WTC11 (cell line): ENCODE results near the gene ASB2. TPM values are rescaled to one million over a fixed set of nuclear protein-coding genes. Genes with fewer than 3 reads are reported as not detected.

Source experiments
- ATAC-seq: fragments of 200-7000 bp; cut with Tn5 transposase; 2 replicates; pipeline ENCODE4 v1.10.0; 2021; ENCODE audit warnings: mild to moderate bottlenecking, moderate library complexity
- CTCF ChIA-PET: fragments of 300-600 bp; sonication (Branson Sonifier 250); formaldehyde crosslinking; loops from one replicate; lab custom pipeline; 2021; ENCODE audit warnings: antibody characterized with exemption; lab: Charles Lee
- POLR2A ChIA-PET: fragments of 350-600 bp; sonication (Branson Sonifier 250); formaldehyde crosslinking; loops from one replicate; lab custom pipeline; 2021; ENCODE audit warnings: antibody characterized with exemption; lab: Charles Lee
- DNase-seq: peaks from one replicate; pipeline ENCODE4 v3.0.0; 2021; ENCODE audit warnings: low spot score
- H3K27ac Mint-ChIP-seq: 2 replicates; pipeline ENCODE4 v1.8.0; 2021; ENCODE audit warnings: mixed read lengths
- H3K27me3 Mint-ChIP-seq: 2 replicates; pipeline ENCODE4 v1.8.0; 2021; ENCODE audit warnings: low read depth, mild to moderate bottlenecking, moderate library complexity, mixed read lengths
- H3K36me3 Mint-ChIP-seq: 2 replicates; pipeline ENCODE4 v1.8.0; 2021; ENCODE audit warnings: mixed read lengths
- H3K4me1 Mint-ChIP-seq: 2 replicates; pipeline ENCODE4 v1.8.0; 2022; ENCODE audit warnings: mixed read lengths
- H3K4me3 Mint-ChIP-seq: 2 replicates; pipeline ENCODE4 v1.8.0; 2021; ENCODE audit warnings: mild to moderate bottlenecking, moderate library complexity, mixed read lengths
- H3K9me3 Mint-ChIP-seq: 2 replicates; pipeline ENCODE4 v1.8.0; 2021; ENCODE audit warnings: mixed read lengths
- ELF4 ChIP-seq: sonication (generic); formaldehyde crosslinking; IDR thresholded peaks from 2 replicates; pipeline ENCODE4 v1.8.1; 2022; ENCODE audit warnings: low read depth, mild to moderate bottlenecking, moderate library complexity, missing genetic modification reagents
- HMGA2 ChIP-seq: fragments of 250-450 bp; sonication (Bioruptor Pico); IDR thresholded peaks from 2 replicates; pipeline ENCODE4 v1.4.0; 2021; ENCODE audit warnings: mild to moderate bottlenecking, moderate library complexity
- JUN ChIP-seq: sonication (generic); formaldehyde crosslinking; IDR thresholded peaks from 2 replicates; pipeline ENCODE4 v1.8.0; 2023; ENCODE audit warnings: mild to moderate bottlenecking, missing genetic modification reagents
- MXD4 ChIP-seq: fragments of 250-450 bp; sonication (Bioruptor Pico); IDR thresholded peaks from 2 replicates; pipeline ENCODE4 v1.8.0; 2021; ENCODE audit warnings: mild to moderate bottlenecking, moderate library complexity, borderline replicate concordance
- NFATC4 ChIP-seq: fragments of 250-450 bp; sonication (Bioruptor Pico); IDR thresholded peaks from 2 replicates; pipeline ENCODE4 v1.9.0; 2021; ENCODE audit warnings: mild to moderate bottlenecking
- NR2C2 ChIP-seq: sonication (generic); formaldehyde crosslinking; IDR thresholded peaks from 2 replicates; pipeline ENCODE4 v1.8.0; 2022; ENCODE audit warnings: mild to moderate bottlenecking, missing genetic modification reagents
- NR3C1 ChIP-seq: sonication (generic); formaldehyde crosslinking; conservative IDR thresholded peaks from 2 replicates; pipeline ENCODE4 v1.8.1; 2023; ENCODE audit warnings: low read depth, mild to moderate bottlenecking, missing genetic modification reagents
- SMAD4 ChIP-seq: sonication (generic); formaldehyde crosslinking; IDR thresholded peaks from 2 replicates; pipeline ENCODE4 v1.8.0; 2022; ENCODE audit warnings: mild to moderate bottlenecking, missing genetic modification reagents
- SOX15 ChIP-seq: fragments of 250-450 bp; sonication (Bioruptor Pico); IDR thresholded peaks from 2 replicates; pipeline ENCODE4 v1.9.0; 2021; ENCODE audit warnings: mild to moderate bottlenecking
- ZNF232 ChIP-seq: sonication (generic); formaldehyde crosslinking; IDR thresholded peaks from 2 replicates; pipeline ENCODE4 v1.8.0; 2022; ENCODE audit warnings: mild to moderate bottlenecking, missing genetic modification reagents
- ZNF396 ChIP-seq: fragments of 250-450 bp; sonication (Bioruptor Pico); IDR thresholded peaks from 2 replicates; pipeline ENCODE4 v1.8.0; 2021; ENCODE audit warnings: mild to moderate bottlenecking, moderate library complexity, borderline replicate concordance
- total RNA-seq: library from RNA; stranded (reverse); gene quantifications from 3 replicates; pipeline ENCODE4 v1.2.3, GENCODE V29; 2021
- TF ChIP-seq, protein P1 (sequence below): sonication (generic); formaldehyde crosslinking; IDR thresholded peaks from 2 replicates; pipeline ENCODE4 v1.8.0; 2023; ENCODE audit warnings: mild to moderate bottlenecking, missing genetic modification reagents
- TF ChIP-seq, protein P2 (sequence below): sonication (generic); formaldehyde crosslinking; IDR thresholded peaks from 2 replicates; pipeline ENCODE4 v1.8.1; 2022; ENCODE audit warnings: mild to moderate bottlenecking, missing genetic modification reagents, moderate library complexity, borderline replicate concordance
- TF ChIP-seq, protein P3 (sequence below): sonication (generic); formaldehyde crosslinking; conservative IDR thresholded peaks from 2 replicates; pipeline ENCODE4 v1.8.1; 2022; ENCODE audit warnings: mild to moderate bottlenecking, missing genetic modification reagents
- TF ChIP-seq, protein P4 (sequence below): sonication (generic); formaldehyde crosslinking; IDR thresholded peaks from 2 replicates; pipeline ENCODE4 v1.8.0; 2022; ENCODE audit warnings: mild to moderate bottlenecking, missing genetic modification reagents
- TF ChIP-seq, protein P5 (sequence below): sonication (generic); formaldehyde crosslinking; IDR thresholded peaks from 2 replicates; pipeline ENCODE4 v1.8.1; 2023; ENCODE audit warnings: mild to moderate bottlenecking, missing genetic modification reagents

The ASB2 gene
- total RNA-seq, 1 experiment from 2014 or later, result 0.37 TPM

DNA sequence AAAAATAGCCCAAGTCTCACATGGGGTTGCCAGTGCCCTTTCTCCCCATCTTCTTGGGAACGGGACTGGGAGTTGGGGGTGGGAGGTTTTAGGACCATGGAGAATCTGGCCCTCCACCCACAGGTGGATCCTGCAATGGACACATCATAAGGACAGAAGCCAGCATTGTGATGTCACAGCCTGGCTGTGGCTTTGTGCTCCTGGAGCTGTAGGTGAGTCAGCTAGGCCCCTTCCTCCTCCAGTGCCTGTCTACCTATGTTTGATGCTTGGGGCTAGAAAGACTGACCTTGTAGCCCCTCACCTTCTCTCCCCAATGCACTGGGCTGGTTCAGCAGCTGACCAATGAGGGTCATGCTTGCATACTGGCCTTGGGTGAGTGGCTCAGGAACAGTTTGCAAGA is 20.7 kb upstream of the ASB2 start, which contains the start of gene CCDC197 (continued):
- TF ChIP-seq, protein P1, sequence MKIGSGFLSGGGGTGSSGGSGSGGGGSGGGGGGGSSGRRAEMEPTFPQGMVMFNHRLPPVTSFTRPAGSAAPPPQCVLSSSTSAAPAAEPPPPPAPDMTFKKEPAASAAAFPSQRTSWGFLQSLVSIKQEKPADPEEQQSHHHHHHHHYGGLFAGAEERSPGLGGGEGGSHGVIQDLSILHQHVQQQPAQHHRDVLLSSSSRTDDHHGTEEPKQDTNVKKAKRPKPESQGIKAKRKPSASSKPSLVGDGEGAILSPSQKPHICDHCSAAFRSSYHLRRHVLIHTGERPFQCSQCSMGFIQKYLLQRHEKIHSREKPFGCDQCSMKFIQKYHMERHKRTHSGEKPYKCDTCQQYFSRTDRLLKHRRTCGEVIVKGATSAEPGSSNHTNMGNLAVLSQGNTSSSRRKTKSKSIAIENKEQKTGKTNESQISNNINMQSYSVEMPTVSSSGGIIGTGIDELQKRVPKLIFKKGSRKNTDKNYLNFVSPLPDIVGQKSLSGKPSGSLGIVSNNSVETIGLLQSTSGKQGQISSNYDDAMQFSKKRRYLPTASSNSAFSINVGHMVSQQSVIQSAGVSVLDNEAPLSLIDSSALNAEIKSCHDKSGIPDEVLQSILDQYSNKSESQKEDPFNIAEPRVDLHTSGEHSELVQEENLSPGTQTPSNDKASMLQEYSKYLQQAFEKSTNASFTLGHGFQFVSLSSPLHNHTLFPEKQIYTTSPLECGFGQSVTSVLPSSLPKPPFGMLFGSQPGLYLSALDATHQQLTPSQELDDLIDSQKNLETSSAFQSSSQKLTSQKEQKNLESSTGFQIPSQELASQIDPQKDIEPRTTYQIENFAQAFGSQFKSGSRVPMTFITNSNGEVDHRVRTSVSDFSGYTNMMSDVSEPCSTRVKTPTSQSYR (CRISPR knock-in tag), result no peak
- TF ChIP-seq, protein P2, sequence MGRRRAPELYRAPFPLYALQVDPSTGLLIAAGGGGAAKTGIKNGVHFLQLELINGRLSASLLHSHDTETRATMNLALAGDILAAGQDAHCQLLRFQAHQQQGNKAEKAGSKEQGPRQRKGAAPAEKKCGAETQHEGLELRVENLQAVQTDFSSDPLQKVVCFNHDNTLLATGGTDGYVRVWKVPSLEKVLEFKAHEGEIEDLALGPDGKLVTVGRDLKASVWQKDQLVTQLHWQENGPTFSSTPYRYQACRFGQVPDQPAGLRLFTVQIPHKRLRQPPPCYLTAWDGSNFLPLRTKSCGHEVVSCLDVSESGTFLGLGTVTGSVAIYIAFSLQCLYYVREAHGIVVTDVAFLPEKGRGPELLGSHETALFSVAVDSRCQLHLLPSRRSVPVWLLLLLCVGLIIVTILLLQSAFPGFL (CRISPR knock-in tag), result no peak
- TF ChIP-seq, protein P3, sequence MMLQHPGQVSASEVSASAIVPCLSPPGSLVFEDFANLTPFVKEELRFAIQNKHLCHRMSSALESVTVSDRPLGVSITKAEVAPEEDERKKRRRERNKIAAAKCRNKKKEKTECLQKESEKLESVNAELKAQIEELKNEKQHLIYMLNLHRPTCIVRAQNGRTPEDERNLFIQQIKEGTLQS, result no peak

DNA sequence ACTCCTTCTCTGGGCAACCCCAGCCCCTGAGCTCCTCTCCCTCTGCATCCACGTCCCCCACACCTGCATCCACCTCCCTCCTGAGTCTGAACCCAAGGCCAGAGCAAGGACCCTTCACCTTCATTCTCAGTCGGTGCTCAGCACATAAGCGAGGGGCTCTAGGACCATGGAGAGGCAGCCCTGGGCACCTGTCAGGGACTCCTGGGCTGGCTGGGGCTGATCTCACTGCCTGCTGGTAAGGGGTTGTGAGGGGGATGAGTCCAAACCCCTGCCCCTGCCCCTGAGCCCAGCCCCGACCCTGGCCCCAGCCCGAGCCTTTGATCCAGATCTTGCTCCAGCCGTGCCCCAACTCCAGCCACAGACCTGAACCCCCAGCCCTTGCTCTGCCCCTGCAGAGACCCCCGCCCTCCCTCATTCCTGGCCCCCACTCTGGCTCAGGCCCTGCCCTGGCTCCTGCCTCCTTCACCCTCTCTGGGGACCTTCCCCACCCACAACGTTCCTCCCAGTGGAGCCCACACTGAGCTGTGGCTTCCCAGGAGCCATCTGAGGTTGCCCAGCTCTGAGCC is 19.8 kb upstream of the ASB2 start:
- Mint-ChIP-seq H3K27me3 (no peaks in the 10 kb centered on the region), H3K27ac (no peak overlapping the region)
- DNase-seq, result no peak

More for the DNA sequence above, 19.8 kb upstream of the ASB2 start:
- TF ChIP-seq, protein P2 (CRISPR knock-in tag), result no peak
- TF ChIP-seq NR3C1 (CRISPR knock-in tag), result no peak
- no peak for TF ChIP-seq HMGA2 (CRISPR knock-in tag)
- TF ChIP-seq SOX15, result no peak
- TF ChIP-seq JUN (CRISPR knock-in tag), result no peak
- TF ChIP-seq SMAD4, result no peak
- no peak for TF ChIP-seq NFATC4 (CRISPR knock-in tag)
- TF ChIP-seq ZNF232 (CRISPR knock-in tag), result no peak
- TF ChIP-seq, protein P4, sequence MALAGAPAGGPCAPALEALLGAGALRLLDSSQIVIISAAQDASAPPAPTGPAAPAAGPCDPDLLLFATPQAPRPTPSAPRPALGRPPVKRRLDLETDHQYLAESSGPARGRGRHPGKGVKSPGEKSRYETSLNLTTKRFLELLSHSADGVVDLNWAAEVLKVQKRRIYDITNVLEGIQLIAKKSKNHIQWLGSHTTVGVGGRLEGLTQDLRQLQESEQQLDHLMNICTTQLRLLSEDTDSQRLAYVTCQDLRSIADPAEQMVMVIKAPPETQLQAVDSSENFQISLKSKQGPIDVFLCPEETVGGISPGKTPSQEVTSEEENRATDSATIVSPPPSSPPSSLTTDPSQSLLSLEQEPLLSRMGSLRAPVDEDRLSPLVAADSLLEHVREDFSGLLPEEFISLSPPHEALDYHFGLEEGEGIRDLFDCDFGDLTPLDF (CRISPR knock-in tag), result no peak
- TF ChIP-seq MXD4, result no peak
- TF ChIP-seq ELF4, result no peak
- no peak for TF ChIP-seq NR2C2 (CRISPR knock-in tag)
- TF ChIP-seq ZNF396 (CRISPR knock-in tag), result no peak
- TF ChIP-seq, protein P5, sequence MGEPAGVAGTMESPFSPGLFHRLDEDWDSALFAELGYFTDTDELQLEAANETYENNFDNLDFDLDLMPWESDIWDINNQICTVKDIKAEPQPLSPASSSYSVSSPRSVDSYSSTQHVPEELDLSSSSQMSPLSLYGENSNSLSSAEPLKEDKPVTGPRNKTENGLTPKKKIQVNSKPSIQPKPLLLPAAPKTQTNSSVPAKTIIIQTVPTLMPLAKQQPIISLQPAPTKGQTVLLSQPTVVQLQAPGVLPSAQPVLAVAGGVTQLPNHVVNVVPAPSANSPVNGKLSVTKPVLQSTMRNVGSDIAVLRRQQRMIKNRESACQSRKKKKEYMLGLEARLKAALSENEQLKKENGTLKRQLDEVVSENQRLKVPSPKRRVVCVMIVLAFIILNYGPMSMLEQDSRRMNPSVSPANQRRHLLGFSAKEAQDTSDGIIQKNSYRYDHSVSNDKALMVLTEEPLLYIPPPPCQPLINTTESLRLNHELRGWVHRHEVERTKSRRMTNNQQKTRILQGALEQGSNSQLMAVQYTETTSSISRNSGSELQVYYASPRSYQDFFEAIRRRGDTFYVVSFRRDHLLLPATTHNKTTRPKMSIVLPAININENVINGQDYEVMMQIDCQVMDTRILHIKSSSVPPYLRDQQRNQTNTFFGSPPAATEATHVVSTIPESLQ, result no peak
- ChIA-PET CTCF (interaction anchor here (0.5 to 9.0 kb wide), 6 partner anchors 12 to 136 kb away, joined by 3 to 230 read pairs (median 4); no protein-coding TSS in a partner anchor), POLR2A (no interaction called here)
- Mint-ChIP-seq H3K4me3 (no peak overlapping the region), H3K36me3 (no peaks in the 10 kb centered on the region), H3K9me3 (no peaks in the 10 kb centered on the region), H3K4me1 (peaks cover 6% of the 10 kb centered on the region; the same call in 1 of the 2 replicates)
- peak; percentile 22 for ATAC-seq
